OCI-LY7 (cell line): ENCODE data around the gene AMOTL1.

ENCODE experiments used
- EZH2phosphoT487 ChIP-seq: fragments of 200-600 bp; sonication (generic); IDR thresholded peaks from 2 replicates; pipeline ENCODE4 v1.6.1; 2018; ENCODE audit warnings: low read depth, borderline replicate concordance, mild to moderate bottlenecking, mixed run types, antibody characterized with exemption, low read length, moderate library complexity, mixed read lengths
- TF ChIP-seq, protein P1 (sequence below): fragments of 200-600 bp; sonication (generic); conservative IDR thresholded peaks from 2 replicates; pipeline ENCODE4 v1.5.1; 2014; ENCODE audit warnings: mild to moderate bottlenecking, antibody characterized with exemption, low read length, moderate library complexity, mixed read lengths

DNA sequence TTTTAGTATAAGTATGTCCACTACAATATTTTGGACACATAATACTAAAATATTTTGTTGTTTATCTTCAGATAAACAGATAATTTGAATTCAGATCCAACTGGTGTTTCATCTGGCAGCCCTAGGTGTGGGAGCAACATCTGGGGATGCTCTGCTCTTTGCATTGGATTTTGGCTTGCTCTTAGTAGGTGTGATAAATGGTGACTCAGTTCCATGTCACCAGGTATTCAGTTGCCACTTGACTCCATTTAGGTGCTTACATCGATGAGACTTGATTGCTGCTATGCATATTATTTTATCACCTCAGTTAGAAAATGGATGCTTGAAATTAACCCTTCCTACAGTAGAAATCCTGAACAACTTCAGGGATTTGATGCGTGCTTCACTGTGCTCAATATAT is 13.3 kb upstream of the AMOTL1 start:
- TF ChIP-seq, protein P1, sequence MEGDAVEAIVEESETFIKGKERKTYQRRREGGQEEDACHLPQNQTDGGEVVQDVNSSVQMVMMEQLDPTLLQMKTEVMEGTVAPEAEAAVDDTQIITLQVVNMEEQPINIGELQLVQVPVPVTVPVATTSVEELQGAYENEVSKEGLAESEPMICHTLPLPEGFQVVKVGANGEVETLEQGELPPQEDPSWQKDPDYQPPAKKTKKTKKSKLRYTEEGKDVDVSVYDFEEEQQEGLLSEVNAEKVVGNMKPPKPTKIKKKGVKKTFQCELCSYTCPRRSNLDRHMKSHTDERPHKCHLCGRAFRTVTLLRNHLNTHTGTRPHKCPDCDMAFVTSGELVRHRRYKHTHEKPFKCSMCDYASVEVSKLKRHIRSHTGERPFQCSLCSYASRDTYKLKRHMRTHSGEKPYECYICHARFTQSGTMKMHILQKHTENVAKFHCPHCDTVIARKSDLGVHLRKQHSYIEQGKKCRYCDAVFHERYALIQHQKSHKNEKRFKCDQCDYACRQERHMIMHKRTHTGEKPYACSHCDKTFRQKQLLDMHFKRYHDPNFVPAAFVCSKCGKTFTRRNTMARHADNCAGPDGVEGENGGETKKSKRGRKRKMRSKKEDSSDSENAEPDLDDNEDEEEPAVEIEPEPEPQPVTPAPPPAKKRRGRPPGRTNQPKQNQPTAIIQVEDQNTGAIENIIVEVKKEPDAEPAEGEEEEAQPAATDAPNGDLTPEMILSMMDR: no peak
- no peak for TF ChIP-seq EZH2phosphoT487
